Measurements from ENCODE around the gene WDR70.

DNA sequence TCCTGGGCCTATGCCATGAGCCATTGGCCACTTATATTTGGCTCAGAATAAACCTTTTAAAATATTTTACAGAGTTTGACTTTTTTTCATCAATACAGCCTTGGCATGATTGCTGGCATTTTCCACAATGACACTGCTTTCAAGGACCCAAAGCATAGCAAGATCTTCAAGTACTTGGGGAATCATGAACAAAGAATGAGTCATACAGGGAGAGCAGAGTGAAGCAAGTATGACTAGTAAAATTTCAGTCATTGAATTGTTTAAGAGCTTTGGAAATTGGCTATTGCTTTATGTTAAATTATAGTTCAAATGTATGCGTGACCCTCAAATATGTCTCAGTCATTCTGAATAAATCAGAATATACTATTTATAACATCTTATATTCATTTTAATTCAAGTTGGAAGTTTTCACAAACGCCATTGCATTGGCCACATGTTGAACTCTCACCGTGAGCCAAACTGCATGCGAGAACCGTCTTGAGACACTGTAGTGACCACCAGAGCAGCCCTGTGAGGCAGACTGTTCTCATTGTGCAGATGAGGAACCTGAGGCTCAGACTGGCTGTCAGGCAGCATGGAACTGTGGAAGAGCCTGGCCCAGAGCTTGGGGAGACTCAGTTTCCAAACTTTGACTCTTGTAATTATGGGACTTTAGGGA is 407.9 kb downstream of the WDR70 start:
- TF ChIP-seq, protein P1, sequence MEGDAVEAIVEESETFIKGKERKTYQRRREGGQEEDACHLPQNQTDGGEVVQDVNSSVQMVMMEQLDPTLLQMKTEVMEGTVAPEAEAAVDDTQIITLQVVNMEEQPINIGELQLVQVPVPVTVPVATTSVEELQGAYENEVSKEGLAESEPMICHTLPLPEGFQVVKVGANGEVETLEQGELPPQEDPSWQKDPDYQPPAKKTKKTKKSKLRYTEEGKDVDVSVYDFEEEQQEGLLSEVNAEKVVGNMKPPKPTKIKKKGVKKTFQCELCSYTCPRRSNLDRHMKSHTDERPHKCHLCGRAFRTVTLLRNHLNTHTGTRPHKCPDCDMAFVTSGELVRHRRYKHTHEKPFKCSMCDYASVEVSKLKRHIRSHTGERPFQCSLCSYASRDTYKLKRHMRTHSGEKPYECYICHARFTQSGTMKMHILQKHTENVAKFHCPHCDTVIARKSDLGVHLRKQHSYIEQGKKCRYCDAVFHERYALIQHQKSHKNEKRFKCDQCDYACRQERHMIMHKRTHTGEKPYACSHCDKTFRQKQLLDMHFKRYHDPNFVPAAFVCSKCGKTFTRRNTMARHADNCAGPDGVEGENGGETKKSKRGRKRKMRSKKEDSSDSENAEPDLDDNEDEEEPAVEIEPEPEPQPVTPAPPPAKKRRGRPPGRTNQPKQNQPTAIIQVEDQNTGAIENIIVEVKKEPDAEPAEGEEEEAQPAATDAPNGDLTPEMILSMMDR (IDR thresholded peaks at IDR 0.05): no peak
- TF ChIP-seq POLR2A (IDR thresholded peaks at IDR 0.05): no peak
